ENCODE results near the gene CA11. TPM values are rescaled to one million over a fixed set of nuclear protein-coding genes. Genes with fewer than 3 reads are reported as not detected.
"Not testable (repeated sequence)": the region's sequence is repeated elsewhere in the genome, so short reads cannot be mapped to it uniquely, and the experiment has no call there.

The CA11 gene
- total RNA-seq, 1 donor from 2014 or later: 3.2 TPM

GRCh38 chr19:48670699-48671445, 24.9 kb upstream of the CA11 start:
- no peak for DNase-seq (ENCODE audit: extremely low read depth, low read depth, low spot score)

- no peak for DNase-seq (ENCODE audit: extremely low read depth, low read depth, low spot score)
Observed at GRCh38 chr19:48669903-48670668, 24.1 kb upstream of the CA11 start.

- DNase-seq (ENCODE audit: extremely low read depth, low read depth, low spot score): no peak
Observed at GRCh38 chr19:48668761-48669160, 22.8 kb upstream of the CA11 start.

- DNase-seq (ENCODE audit: extremely low read depth, low read depth, low spot score): no peak
Observed at GRCh38 chr19:48668332-48668731, 22.3 kb upstream of the CA11 start.

GRCh38 chr19:48665786-48666185, 19.8 kb upstream of the CA11 start:
- no peak for DNase-seq (ENCODE audit: extremely low read depth, low read depth, low spot score)

GRCh38 chr19:48664476-48664875, 18.5 kb upstream of the CA11 start:
- no peak for DNase-seq (ENCODE audit: extremely low read depth, low read depth, low spot score)

GRCh38 chr19:48663667-48664066, 17.7 kb upstream of the CA11 start:
- DNase-seq (ENCODE audit: extremely low read depth, low read depth, low spot score): no peak

- no peak for DNase-seq (ENCODE audit: extremely low read depth, low read depth, low spot score)
Observed at GRCh38 chr19:48661711-48662090, 15.7 kb upstream of the CA11 start.

- peak; percentile 89 for DNase-seq (ENCODE audit: extremely low read depth, low read depth, low spot score)
Observed at GRCh38 chr19:48660852-48661710, 15.1 kb upstream of the CA11 start.

- DNase-seq (ENCODE audit: extremely low read depth, low read depth, low spot score): no peak
Observed at GRCh38 chr19:48659768-48660167, 13.8 kb upstream of the CA11 start.

- DNase-seq (ENCODE audit: extremely low read depth, low read depth, low spot score): no peak
Observed at GRCh38 chr19:48658483-48658882, 12.5 kb upstream of the CA11 start.

- DNase-seq (ENCODE audit: extremely low read depth, low read depth, low spot score): not testable (repeated sequence)
Observed at GRCh38 chr19:48657828-48658227, 11.8 kb upstream of the CA11 start.

GRCh38 chr19:48656840-48657474, 11.0 kb upstream of the CA11 start:
- no peak for DNase-seq (ENCODE audit: extremely low read depth, low read depth, low spot score)

- no peak for DNase-seq (ENCODE audit: extremely low read depth, low read depth, low spot score)
Observed at GRCh38 chr19:48654299-48655059, 8.5 kb upstream of the CA11 start.

GRCh38 chr19:48651683-48652048, 5.7 kb upstream of the CA11 start:
- DNase-seq (ENCODE audit: extremely low read depth, low read depth, low spot score): no peak

GRCh38 chr19:48650974-48651682, 5.1 kb upstream of the CA11 start:
- DNase-seq (ENCODE audit: extremely low read depth, low read depth, low spot score): no peak

- DNase-seq (ENCODE audit: extremely low read depth, low read depth, low spot score): no peak
Observed at GRCh38 chr19:48648134-48648533, 2.1 kb upstream of the CA11 start.

GRCh38 chr19:48646722-48647216, 782 bp upstream of the CA11 start:
- no peak for DNase-seq (ENCODE audit: extremely low read depth, low read depth, low spot score)

- DNase-seq (ENCODE audit: extremely low read depth, low read depth, low spot score): no peak
Observed at GRCh38 chr19:48645620-48646000, 377 bp downstream of the CA11 start.

All from glomerular endothelial cell (primary cell).